RPMI7951 (cell line): Measurements from ENCODE around the gene PTPRJ. TPM values are rescaled to one million over a fixed set of nuclear protein-coding genes. Genes with fewer than 3 reads are reported as not detected.
A peak's percentile ranks its signal among the peaks of the same experiment; 100 is the strongest.

ENCODE experiments used
- DNase-seq: peaks from one replicate; pipeline ENCODE4 v3.0.0-alpha.2; 2012; ENCODE audit warnings: low read depth
- total RNA-seq: library from RNA; depleted of rRNA; stranded (reverse); fragments of >200 nt; shearing (Covaris generic); gene quantifications from 2 replicates; pipeline ENCODE4 v1.2.3, GENCODE V29; 2014

The PTPRJ gene
- total RNA-seq, 1 experiment from 2014 or later: 13.6 TPM

GRCh38 chr11:48093323-48093722, 113.0 kb downstream of the PTPRJ start:
- no peak for DNase-seq

- DNase-seq: no peak
Observed at GRCh38 chr11:48093795-48094642, 113.7 kb downstream of the PTPRJ start.

- no peak for DNase-seq
Observed at GRCh38 chr11:48094643-48095339, 114.4 kb downstream of the PTPRJ start.

GRCh38 chr11:48095779-48096470, 115.6 kb downstream of the PTPRJ start:
- no peak for DNase-seq

DNA sequence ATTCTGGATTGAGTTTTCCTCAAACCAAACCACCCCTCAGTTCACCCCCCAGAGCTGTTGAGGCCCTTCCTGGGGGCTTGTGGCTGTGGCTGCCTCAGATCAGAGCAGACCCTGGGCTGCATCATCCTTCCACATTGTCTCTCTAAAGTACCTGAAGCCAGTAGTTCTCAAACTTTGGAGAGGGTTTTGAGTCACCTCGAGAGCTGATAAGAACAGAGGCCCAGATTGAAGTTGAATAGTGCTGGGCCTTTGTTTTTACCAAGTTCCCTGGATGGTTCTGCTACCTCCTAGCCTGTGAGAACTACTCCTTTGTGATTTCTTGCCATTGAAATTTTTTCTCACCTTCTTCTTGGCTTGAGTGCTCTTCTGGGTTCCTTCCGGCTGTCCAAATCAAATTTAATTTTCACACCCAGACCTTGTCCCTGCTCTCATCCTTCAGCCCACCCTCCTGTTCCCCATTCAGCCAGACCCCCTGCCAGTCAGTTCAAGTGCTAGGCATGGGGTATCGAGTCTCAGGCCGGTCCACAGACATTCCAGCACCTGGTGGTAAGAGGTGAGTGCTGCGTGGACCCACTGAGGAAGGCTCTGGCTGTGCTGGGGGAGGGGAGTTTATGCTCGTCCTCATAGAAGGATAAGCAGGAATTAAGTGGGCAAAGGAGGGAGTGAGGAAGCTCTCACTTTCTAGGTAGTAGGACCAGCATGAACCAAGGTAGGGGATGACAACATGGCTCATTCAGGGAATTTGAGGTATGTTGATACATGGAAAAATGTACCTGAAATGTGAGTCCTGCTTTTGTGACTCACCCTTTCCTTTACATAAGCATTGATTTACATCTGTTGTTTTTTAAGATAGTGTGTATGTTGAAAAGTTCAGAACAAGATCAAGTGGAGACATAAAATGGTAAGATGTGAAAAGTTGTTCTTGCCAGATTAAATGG, 116.5 kb downstream of the PTPRJ start:
- DNase-seq: no peak

- DNase-seq: no peak
Observed at GRCh38 chr11:48098024-48098423, 117.7 kb downstream of the PTPRJ start.

DNA sequence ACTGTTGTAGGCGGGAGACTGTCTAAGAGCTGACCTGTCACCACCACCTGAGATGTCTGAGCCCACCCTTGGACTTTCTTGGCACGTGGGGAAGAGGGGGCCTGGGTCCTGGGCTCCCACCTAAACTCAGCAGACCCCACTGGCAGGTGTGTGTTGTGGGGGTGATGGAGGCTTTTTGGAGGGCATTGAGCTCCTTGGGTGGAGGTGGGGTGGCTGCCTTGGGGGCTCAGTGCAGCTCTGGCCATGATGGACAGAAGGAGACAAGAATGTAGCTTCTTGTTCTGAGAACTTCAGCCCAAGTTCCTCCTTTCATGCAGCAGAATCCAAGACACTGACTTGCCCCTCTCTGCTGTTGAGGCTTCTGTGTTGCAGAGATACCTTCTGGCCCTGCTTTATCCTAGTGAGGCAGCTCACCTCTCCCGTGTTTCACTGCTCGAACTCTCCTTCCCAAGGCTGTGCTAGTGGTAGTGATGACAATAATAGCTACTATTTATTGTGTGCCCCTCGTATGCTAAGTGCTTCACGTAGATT, 119.6 kb downstream of the PTPRJ start:
- no peak for DNase-seq

- DNase-seq: no peak
Observed at GRCh38 chr11:48101044-48101733, 120.8 kb downstream of the PTPRJ start.

DNA sequence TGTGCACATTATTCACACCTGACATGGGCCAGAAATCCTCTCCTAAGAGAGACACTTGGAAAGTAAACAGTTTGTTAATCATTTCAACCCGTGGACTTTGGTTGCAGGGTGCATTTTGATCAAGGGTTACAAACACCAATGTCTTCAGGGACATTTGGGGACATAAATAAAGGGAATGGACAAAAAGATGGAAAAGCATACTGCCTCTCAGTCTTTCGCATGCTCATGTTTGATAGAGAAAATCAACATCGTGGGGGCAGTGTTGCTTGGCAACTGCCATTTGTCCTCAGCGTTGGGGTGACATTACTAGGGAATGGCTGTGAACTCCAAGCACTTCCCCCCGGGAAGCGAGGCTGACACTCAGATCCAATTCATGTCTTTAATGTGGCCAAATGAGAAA, 121.6 kb downstream of the PTPRJ start:
- DNase-seq: no peak

DNA sequence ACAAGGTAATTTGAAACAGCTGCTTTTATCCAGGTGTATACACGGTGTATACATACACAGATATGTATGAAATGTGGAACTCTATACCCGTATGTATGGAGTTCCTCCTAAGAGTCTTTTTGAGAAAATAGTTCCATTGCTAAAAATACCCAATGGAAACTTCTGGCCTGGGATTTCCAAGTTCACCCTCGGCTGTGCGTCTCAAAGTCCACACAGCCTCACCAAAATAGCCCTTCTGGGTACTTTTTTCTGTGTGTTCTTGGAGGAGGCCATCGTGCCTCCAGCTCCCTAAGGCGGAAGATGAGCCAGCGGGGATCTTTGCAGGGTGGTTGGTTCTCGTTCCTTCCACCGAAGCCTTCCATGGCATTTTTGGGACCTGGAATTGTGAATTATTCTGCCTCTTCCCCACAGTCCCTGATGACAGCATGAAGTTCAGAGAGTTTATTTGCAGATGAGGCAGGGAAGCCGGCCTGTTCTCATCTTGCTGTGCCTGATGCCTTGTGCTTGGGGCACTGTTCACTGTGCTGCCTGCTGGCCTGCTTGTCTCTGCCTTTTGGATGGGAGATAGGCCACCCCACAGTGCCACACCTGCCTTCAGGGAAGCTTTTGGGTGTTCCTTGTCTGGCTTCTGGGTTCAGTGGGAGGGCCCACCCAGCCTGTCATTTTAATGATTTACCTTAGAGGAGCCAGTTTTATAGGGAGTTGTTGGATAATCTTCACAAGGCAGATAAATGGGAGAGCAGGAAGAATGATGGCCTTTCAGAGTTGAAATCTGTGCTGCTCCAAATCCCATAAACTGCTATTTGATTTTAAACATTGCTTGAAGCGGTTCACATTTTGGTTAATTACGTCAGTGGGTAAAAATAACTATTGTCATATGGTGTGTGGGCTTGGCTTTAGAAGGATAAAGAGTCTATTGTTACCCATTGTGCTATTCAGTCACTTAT, 123.5 kb downstream of the PTPRJ start:
- peak; percentile 82 for DNase-seq

GRCh38 chr11:48104568-48104924, 124.2 kb downstream of the PTPRJ start:
- DNase-seq: no peak

GRCh38 chr11:48105096-48105990, 125.0 kb downstream of the PTPRJ start:
- DNase-seq: no peak

DNA sequence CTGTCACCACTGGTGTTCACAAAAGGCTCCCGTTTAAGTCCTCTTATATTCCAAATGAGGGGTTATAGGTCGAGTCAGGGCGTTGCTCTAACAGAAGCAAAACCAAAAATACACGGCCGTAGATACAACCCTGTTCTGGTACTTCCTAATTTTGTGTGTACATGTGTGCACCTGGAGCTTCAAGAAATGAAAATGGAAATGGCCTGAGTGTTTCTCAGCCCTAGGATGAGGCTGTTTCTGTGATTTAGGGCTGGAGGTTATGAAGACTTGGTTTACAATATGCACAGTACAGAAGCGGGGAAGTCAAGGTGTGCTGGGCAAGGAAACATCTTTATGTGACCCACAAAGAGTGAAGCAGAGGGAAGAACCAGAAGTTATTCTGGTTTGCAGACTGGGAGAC, 125.8 kb downstream of the PTPRJ start:
- DNase-seq: no peak

- peak; percentile 68 for DNase-seq
Observed at GRCh38 chr11:48107188-48107704, 126.9 kb downstream of the PTPRJ start.

DNA sequence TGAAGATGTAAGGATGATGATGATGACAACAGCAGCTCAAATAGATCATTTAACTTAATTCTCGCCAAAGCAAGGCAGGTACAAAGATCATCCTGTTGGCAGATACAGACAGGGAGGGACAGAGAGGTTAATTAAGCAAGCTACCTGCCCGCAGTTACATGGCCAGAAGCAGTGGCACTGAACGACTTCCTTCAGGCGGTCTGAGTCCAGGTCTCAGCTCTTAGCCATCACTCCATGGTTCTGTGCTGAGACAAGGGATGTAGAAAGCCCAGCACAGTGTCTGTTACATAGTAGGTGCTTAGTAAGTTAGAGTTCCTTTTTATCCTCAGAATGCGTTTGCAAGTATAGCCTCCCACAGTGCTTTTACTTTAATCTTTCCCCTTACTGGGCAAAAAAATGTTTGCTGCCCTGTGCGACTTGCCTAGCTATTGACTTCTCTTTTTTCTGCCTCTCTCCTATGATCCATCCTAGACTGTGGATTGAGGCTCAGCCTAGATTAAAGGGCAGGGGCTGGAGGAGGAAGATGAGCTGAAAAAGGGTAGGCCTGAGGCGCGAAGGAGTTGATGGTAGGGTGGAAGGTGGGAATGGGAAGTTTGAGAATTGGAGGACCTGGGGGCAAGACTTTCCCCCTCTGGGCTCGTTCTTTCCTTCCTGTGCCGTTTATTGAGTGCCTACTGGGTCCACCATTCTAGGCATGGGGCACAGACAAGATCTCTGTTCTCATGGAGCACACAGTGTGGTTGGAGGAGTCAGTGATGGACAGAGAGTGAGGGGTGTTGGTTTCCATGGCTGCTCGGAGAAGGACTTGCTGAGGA, 128.1 kb downstream of the PTPRJ start:
- DNase-seq: no peak

- DNase-seq: peak; percentile 66
Observed at GRCh38 chr11:48109046-48109666, 128.8 kb downstream of the PTPRJ start.

- no peak for DNase-seq
Observed at GRCh38 chr11:48110509-48110766, 130.1 kb downstream of the PTPRJ start.
